ENCODE measurements around the gene JDP2.

- no peak for TF ChIP-seq USF1 (IDR thresholded peaks at IDR 0.05; ENCODE audit: borderline replicate concordance, low read depth)
- TF ChIP-seq CTCF (IDR thresholded peaks at IDR 0.05): no peak
- TF ChIP-seq POLR2AphosphoS5 (IDR thresholded peaks at IDR 0.05; ENCODE audit: low read depth, low read length): no peak
- no peak for TF ChIP-seq JUND (IDR thresholded peaks at IDR 0.05)
- no peak for TF ChIP-seq RFX5 (IDR thresholded peaks at IDR 0.05; ENCODE audit: low read length)
- no peak for TF ChIP-seq SMC3 (IDR thresholded peaks at IDR 0.05; ENCODE audit: low read depth, low read length)
- no peak for TF ChIP-seq MAX (IDR thresholded peaks at IDR 0.05; ENCODE audit: low read depth)
- no peak for TF ChIP-seq GABPA (IDR thresholded peaks at IDR 0.05; ENCODE audit: low read depth)
- TF ChIP-seq FOXM1 (IDR thresholded peaks at IDR 0.05; ENCODE audit: low read depth): no peak
- TF ChIP-seq RAD21 (IDR thresholded peaks at IDR 0.05; ENCODE audit: low read length): no peak
These were observed 73.3 kb downstream of the JDP2 start for GRCh38 chr14:75501080-75501479.

Measured in SK-N-SH (cell line).